Smooth muscle cell of the brain vasculature (primary cell): Measurements from ENCODE around the gene ARHGEF1.

Experiments
- DNase-seq: peaks from one replicate; pipeline ENCODE4 v3.0.0-alpha.2; 2012; ENCODE audit warnings: low read depth, low spot score

The ARHGEF1 gene

DNA sequence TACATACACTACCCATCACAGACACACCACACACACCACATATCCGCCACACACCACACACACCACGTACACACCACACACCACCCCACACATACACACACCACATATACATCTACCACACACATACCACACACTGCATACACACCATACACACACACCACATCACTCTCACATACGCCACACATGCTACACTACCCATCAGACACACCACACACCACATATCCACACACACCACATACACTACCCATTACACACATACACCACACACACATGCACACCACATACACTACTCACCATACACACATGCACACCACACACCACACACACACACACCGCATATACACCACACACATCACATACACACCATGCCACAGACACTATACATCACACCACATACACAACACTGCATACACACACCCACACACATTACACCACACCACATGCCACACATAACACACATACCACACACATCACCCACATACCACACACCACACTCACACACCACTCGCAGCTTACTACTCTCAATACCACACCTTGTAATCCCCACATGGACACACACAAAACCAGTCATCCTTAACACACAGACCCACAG, 35.8 kb downstream of the ARHGEF1 start:
- DNase-seq: no peak

DNA sequence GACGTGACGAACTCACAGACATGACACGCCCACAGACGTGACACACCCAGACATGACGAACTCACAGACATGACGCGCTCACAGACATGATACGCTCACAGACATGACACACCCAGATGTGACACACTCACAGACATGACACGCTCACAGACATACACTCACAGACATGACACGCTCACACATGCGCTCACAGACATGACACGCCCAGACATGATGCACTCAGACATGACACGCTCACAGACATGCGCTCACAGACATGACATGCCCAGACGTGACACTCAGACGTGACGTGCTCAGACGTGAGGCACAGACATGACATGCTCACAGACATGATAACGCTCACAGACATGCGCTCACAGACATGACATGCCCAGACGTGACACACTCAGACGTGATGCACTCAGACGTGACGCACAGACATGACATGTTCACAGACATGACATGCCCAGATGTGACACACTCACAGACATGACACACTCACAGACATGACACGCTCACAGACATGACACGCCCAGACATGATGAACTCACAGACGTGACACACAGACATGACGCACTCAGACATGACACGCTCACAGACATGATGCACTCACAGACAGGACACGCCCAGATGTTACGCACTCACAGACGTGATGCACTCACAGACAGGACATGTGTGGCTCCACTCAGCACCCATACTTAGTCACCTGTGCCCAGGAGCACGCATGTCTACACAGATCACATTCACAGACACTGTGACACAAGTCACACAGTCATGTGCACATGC, 37.1 kb downstream of the ARHGEF1 start:
- no peak for DNase-seq

- DNase-seq: no peak
Measured at GRCh38 chr19:41920882-41921576, 38.0 kb downstream of the ARHGEF1 start.

GRCh38 chr19:41921577-41922576, 38.9 kb downstream of the ARHGEF1 start:
- no peak for DNase-seq

GRCh38 chr19:41922585-41922984, 39.6 kb downstream of the ARHGEF1 start:
- DNase-seq: no peak

- no peak for DNase-seq
Measured at GRCh38 chr19:41923045-41923788, 40.2 kb downstream of the ARHGEF1 start.

- no peak for DNase-seq
Measured at GRCh38 chr19:41924151-41925145, 41.5 kb downstream of the ARHGEF1 start.

DNA sequence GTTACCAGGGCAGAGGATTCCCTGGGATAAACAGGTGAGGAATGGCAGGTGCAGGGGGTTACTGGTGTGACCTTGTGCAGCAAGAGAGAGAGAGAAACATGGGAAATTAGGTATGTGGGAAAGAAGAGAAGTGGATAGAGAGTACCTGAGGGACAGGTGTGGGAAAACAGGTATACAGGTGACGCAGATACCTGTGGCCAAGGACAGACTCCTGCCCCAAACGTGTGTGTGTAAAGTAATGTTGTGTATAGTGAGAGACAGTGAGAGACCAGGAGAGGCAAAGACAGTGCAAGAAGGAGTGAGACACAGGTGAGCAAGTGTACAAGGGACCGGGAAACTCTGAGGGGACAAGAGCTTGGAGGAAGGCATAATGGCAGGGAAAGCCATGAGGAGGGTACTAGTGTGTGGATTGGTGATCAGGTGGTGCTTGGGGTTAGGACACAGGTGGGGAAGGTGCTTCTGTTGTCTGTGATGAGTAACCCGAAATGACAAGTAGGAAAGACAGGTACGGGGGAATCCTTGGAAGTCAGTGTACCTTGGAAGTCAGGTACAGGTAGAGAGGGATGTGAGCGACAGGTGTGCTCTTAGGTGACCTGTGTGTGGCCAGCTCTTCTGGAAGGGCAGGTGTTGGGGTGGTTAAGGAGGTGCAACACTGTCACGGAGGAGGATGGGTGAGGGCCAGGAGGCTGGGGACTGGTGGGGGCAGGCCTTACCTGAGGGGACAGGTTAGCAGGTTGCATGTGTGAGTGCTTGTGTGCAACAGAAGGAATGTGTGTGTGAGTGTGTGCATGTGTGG, 42.4 kb downstream of the ARHGEF1 start:
- no peak for DNase-seq

DNA sequence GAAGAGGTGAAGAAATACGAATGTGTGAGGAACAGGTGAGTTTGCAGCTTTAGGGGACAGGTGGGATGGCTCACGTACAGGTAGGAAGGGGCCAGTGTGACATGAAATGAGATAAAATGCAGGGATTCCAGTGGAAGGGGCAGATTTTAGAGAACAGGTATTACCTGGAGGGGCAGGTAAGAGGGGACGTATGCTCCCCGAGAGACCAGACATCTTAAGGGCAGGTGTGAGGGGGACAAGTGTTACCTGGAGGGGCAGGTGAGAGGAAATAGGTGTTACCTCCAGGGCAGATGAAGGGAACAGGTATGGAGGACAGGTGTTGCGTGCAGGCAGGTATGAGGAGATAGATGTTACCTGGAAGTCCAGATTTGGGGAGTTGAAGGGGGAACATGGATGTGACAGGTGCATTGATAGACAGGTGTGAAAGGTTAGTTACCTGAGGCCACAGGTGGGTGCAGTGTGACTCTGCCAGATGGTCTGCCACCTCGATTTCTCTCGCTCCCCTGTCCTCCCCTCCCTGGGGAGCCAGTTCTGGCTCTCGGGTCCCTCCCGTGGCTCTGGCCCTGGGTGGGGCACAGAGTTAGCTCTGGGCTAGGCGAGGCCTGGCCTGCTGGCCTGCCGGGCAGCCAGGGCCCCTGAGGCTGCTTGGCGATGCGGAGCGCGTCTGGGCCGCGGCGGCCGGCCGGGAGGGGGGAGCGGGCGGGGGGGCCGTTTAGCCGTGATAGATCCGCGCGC, 43.2 kb downstream of the ARHGEF1 start:
- no peak for DNase-seq

- no peak for DNase-seq
Measured at GRCh38 chr19:41926763-41927496, 43.9 kb downstream of the ARHGEF1 start.

- DNase-seq: no peak
Measured at GRCh38 chr19:41927497-41928192, 44.7 kb downstream of the ARHGEF1 start.

- no peak for DNase-seq
Measured at GRCh38 chr19:41928221-41928683, 45.3 kb downstream of the ARHGEF1 start, which contains the start of gene ERFL. TSS of gene ERFL (minus strand) at chr19:41928449. CDS start at chr19:41912919, 15,530 bp downstream.

DNA sequence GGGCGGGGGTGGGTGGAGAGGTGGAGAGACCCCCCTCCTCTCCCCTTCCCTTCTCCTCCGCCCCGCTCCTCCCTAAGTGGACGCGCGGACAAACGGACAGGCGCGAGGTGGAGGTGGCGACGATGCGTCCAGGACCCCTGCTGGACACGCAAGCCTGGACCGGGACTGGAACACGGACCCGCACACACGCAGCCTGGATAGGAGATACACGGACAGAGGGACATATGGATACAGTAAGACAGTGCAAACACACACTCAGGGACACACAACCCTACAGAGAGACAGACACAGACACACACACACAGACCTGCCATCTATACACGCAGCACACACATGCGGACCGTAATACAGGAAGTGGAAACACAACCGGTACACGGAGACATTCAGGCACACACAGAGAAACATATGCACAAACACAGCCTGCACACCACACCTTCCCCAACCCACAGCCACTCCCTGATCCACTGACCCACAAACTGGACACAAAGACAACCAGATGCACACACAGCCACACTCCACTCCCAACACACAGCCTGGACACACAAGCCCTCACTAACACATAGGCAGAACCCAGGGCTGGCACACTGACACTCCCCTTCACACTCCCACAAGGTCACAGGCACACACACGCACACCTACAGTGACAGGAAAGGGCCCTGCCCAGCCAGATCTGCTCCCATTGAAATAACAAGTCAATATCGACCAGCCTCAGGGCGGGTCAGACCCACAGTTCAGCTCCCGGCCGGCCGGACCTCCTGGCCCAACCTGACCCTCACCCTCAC, 46.0 kb downstream of the ARHGEF1 start:
- no peak for DNase-seq

DNA sequence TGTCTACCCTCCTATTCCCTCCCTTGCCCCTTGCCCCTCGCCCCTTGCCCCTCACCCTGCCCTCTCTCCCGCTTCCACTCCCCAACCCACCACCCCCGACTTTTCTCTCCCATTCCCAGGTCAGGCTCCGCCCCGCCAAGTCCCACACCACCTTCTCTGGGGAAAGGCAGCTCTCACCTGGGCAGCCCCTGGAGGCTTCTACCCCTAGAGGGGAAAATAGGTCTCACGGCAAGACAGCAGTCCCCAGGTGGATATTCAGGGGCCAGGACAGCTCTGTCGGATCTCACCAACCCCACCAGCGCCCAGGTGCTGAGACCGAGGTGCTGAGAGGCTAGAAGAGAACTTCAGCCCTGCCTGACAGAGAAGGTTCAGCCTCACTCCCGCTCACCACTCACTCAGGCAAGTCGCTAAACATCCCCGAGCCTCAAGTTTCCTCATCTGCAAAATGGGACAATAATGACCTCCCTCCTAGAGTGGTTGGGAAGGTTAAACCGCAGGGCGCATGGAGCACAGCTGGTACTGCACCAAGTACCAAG, 46.6 kb downstream of the ARHGEF1 start:
- DNase-seq: no peak

DNA sequence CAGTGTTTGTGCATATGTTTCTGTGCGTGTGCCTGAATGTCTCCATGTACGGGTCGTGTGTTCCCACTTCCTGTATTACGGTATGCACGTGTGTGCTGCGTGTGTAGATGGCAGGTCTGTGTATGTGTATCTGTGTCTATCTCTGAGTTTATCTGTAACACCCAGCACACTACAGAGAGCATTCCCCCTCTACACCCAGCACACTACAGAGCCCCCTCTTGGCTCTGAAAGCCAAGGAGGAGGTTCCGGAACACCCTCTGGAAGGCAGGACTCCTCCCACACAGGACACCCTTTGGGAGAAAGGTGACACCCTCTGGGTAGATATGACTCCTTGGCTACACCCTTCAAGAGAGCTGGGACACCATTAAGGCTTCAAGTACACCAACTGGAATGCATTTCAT, 47.3 kb downstream of the ARHGEF1 start:
- DNase-seq: no peak
